CD14-positive monocyte (primary cell): ENCODE results near the gene NMNAT3. TPM values are rescaled to one million over a fixed set of nuclear protein-coding genes. Genes with fewer than 3 reads are reported as not detected.

Experiments
- DNase-seq, 3 donors: peaks; one replicate each; pipeline ENCODE4 v3.0.0-alpha.2; 2011 to 2022
- H2AFZ ChIP-seq: 2 replicates; pipeline ENCODE4 v1.6.0; 2012; ENCODE audit warnings: mild to moderate bottlenecking, low read depth, low read length, inconsistent platforms; ENCODE audit not compliant: insufficient read depth, poor library complexity, severe bottlenecking
- H3K27ac ChIP-seq, 2 donors: 1 replicate in 1 of 2; 2 replicates in 1 of 2; pipeline ENCODE4 v1.5.1; 2012 to 2013; ENCODE audit warnings: low read length in 2 of 2, control low read depth in 1 of 2, inconsistent platforms in 1 of 2, low read depth in 1 of 2, mild to moderate bottlenecking in 1 of 2
- H3K27me3 ChIP-seq, 2 donors: one replicate each; pipeline versions ENCODE4 v1.6.0 to v1.6.1; 2011 to 2013; ENCODE audit warnings: low read length in 2 of 2; ENCODE audit not compliant: control insufficient read depth in 2 of 2, insufficient read depth in 2 of 2
- H3K36me3 ChIP-seq, 2 donors: replicated peaks in 1 of 2; 1 replicate in 1 of 2; 2 replicates in 1 of 2; pipeline versions ENCODE4 v1.5.1 to v1.6.1; 2012 to 2013; ENCODE audit warnings: low read length in 2 of 2, control low read depth in 1 of 2, inconsistent platforms in 1 of 2, mild to moderate bottlenecking in 1 of 2; ENCODE audit not compliant: insufficient read depth in 2 of 2, control insufficient read depth in 1 of 2
- H3K4me1 ChIP-seq, 2 donors: 1 replicate in 1 of 2; 2 replicates in 1 of 2; pipeline versions ENCODE4 v1.5.1 to v1.6.1; 2012 to 2013; ENCODE audit warnings: low read length in 2 of 2, control low read depth in 1 of 2, inconsistent platforms in 1 of 2, mild to moderate bottlenecking in 1 of 2, moderate library complexity in 1 of 2; ENCODE audit not compliant: insufficient read depth in 2 of 2, control insufficient read depth in 1 of 2
- H3K4me2 ChIP-seq: replicated peaks from 2 replicates; pipeline ENCODE3; 2012; ENCODE audit warnings: low read length, moderate library complexity, mild to moderate bottlenecking; ENCODE audit not compliant: poor library complexity, severe bottlenecking; ENCODE audit errors: extremely low read depth
- H3K4me3 ChIP-seq, 3 experiments: fragments of 200-600 bp in 1 of 3; sonication (generic) in 1 of 3; replicated peaks in 1 of 3; 1 replicate in 2 of 3; 2 replicates in 1 of 3; pipeline ENCODE4 v1.5.1; 2011 to 2013; ENCODE audit warnings: low read length in 3 of 3, mild to moderate bottlenecking in 3 of 3, control low read depth in 2 of 3, low read depth in 2 of 3, inconsistent platforms in 1 of 3, moderate library complexity in 1 of 3
- H3K79me2 ChIP-seq: 2 replicates; pipeline ENCODE4 v1.6.0; 2012; ENCODE audit warnings: mild to moderate bottlenecking, control low read depth, inconsistent platforms, low read length, moderate library complexity; ENCODE audit not compliant: insufficient read depth
- H3K9ac ChIP-seq: 2 replicates; pipeline ENCODE4 v1.6.0; 2017; ENCODE audit warnings: low read length, mild to moderate bottlenecking; ENCODE audit not compliant: insufficient read depth, poor library complexity, severe bottlenecking
- H3K9me3 ChIP-seq, 2 donors: replicated peaks in 1 of 2; 1 replicate in 1 of 2; 2 replicates in 1 of 2; pipeline versions ENCODE4 v1.5.1 to v1.6.1; 2012 to 2013; ENCODE audit warnings: low read length in 2 of 2, control low read depth in 1 of 2; ENCODE audit not compliant: control insufficient read depth in 1 of 2, insufficient read depth in 1 of 2
- H4K20me1 ChIP-seq: 2 replicates; pipeline ENCODE4 v1.6.0; 2012; ENCODE audit warnings: mild to moderate bottlenecking, low read length, control low read depth, moderate library complexity; ENCODE audit not compliant: insufficient read depth
- H3K27ac Mint-ChIP-seq, 7 donors: one replicate each; pipeline ENCODE4 v1.8.0; 2020; ENCODE audit warnings: mild to moderate bottlenecking in 7 of 7, mixed read lengths in 7 of 7, moderate library complexity in 6 of 7, inconsistent platforms in 2 of 7
- H3K27me3 Mint-ChIP-seq, 3 donors: one replicate each; pipeline ENCODE4 v1.8.0; 2021 to 2022; ENCODE audit warnings: low read depth in 3 of 3, mild to moderate bottlenecking in 3 of 3, mixed read lengths in 3 of 3, moderate library complexity in 3 of 3, inconsistent platforms in 1 of 3
- H3K36me3 Mint-ChIP-seq, 2 donors: one replicate each; pipeline ENCODE4 v1.8.0; 2020; ENCODE audit warnings: mixed read lengths in 2 of 2, inconsistent platforms in 1 of 2, mild to moderate bottlenecking in 1 of 2
- H3K4me1 Mint-ChIP-seq: one replicate; pipeline ENCODE4 v1.8.0; 2020; ENCODE audit warnings: mild to moderate bottlenecking, mixed read lengths
- H3K4me3 Mint-ChIP-seq, 2 donors: one replicate each; pipeline ENCODE4 v1.8.0; 2020; ENCODE audit warnings: mild to moderate bottlenecking in 2 of 2, mixed read lengths in 2 of 2, moderate library complexity in 1 of 2
- H3K9me3 Mint-ChIP-seq, 7 donors: one replicate each; pipeline ENCODE4 v1.8.0; 2020 to 2022; ENCODE audit warnings: mixed read lengths in 7 of 7, mild to moderate bottlenecking in 6 of 7, moderate library complexity in 6 of 7, inconsistent platforms in 2 of 7
- WGBS: methylation state at CpG from one replicate; pipeline ENCODE4 v1.1.5; 2013; ENCODE audit warnings: missing lambda C conversion rate; ENCODE audit not compliant: insufficient coverage; 5-methylcytosine and 5-hydroxymethylcytosine counted together
- intact Hi-C, 2 donors: fragments of 100-400 bp; cut with micrococcal nuclease; formaldehyde crosslinking; loops; one replicate each; pipeline versions ENCODE4 v1.15.0 to v1.15.1; 2023
- polyA plus RNA-seq, 3 donors: library from polyadenylated mRNA; depleted of rRNA in 1 of 3; unstranded in 2 of 3; stranded (reverse) in 1 of 3; fragments of 300-500 nt in 2 of 3; fragments of >200 nt in 1 of 3; fragmentation: Illumina TruSeq in 2 of 3; gene quantifications; 1 replicate in 2 of 3; 2 replicates in 1 of 3; pipeline ENCODE4 v1.2.3, GENCODE V29; 2012 to 2021
- TF ChIP-seq, protein P1 (sequence below): fragments of 200-600 bp; IDR thresholded peaks from one replicate; pipeline ENCODE4 v1.8.0; 2022; ENCODE audit warnings: antibody characterized with exemption, mild to moderate bottlenecking

The NMNAT3 gene
- polyA plus RNA-seq, 3 donors: 1.4 to 5.7 (median 2.9) TPM

DNA sequence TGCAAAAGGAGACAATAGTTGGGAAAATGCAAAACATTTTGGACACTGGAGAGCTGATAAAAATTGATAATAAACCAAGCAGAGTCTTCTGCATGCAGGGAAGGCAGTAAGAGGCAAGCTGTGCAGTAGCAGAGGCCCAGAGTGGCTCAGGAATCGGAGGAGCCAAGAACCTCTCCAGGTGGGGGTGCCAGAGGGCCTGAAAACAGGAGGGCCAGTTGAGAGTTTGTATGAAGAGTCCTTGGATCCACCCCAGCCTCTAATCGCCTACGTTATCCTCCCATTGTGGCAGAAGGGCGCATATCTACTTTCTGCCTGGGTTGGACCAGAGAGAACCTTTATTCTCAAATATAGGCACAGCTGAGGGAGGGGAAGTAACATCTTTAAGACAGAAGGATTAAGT is 89.3 kb downstream of the NMNAT3 start:
- Histone ChIP-seq H3K27me3 (no peaks in the 10 kb centered on the region), H3K9me3 (no peaks in the 10 kb centered on the region), H4K20me1 (no peaks in the 10 kb centered on the region), H2AFZ (no peak overlapping the region), H3K27ac (no peak overlapping the region), H3K4me3 (no peak overlapping the region), H3K4me1 (no peaks in the 10 kb centered on the region), H3K36me3 (no peaks in the 10 kb centered on the region), H3K9ac (no peak overlapping the region), H3K79me2 (no peaks in the 10 kb centered on the region), H3K4me2 (no peak overlapping the region)
- TF ChIP-seq, protein P1, sequence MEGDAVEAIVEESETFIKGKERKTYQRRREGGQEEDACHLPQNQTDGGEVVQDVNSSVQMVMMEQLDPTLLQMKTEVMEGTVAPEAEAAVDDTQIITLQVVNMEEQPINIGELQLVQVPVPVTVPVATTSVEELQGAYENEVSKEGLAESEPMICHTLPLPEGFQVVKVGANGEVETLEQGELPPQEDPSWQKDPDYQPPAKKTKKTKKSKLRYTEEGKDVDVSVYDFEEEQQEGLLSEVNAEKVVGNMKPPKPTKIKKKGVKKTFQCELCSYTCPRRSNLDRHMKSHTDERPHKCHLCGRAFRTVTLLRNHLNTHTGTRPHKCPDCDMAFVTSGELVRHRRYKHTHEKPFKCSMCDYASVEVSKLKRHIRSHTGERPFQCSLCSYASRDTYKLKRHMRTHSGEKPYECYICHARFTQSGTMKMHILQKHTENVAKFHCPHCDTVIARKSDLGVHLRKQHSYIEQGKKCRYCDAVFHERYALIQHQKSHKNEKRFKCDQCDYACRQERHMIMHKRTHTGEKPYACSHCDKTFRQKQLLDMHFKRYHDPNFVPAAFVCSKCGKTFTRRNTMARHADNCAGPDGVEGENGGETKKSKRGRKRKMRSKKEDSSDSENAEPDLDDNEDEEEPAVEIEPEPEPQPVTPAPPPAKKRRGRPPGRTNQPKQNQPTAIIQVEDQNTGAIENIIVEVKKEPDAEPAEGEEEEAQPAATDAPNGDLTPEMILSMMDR: no peak
- Mint-ChIP-seq H3K27me3 (peaks cover 0 to 3% (median 0%) of the 10 kb centered on the region in 3 donors), H3K36me3 (no peaks in the 10 kb centered on the region), H3K4me3 (no peak overlapping the region), H3K27ac (no peak overlapping the region), H3K9me3 (peaks cover 0 to 7% (median 2%) of the 10 kb centered on the region in 7 donors), H3K4me1 (peaks cover 11% of the 10 kb centered on the region)
- WGBS: 75% methylated on average over 1 of the region's 4 CpGs
- intact Hi-C loops: no loop called here
- no peak for DNase-seq

DNA sequence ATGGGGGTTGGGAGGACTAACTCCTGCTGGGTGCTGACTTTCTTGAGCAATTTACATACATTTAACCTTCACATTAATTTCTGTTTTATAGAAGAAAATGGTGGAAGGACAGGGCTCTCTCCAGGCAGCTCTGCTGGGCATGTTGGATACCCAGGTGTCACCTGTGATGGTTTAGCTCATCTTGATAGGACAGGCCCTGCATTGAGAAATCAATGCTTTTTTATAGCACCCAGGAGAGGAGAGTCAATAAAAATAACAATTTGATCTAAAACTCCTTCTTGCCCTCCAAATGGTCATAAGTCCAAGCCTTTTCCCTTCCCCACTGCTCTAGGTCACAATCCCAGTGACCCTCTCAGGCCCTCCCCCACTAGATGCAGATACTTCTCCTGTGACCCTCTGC is 90.0 kb downstream of the NMNAT3 start:
- no peaks in the 10 kb centered on the region for H3K4me1 ChIP-seq
- Mint-ChIP-seq H3K4me3 (no peak overlapping the region), H3K27me3 (peaks cover 0 to 3% (median 0%) of the 10 kb centered on the region in 3 donors), H3K36me3 (no peaks in the 10 kb centered on the region), H3K9me3 (peaks cover 0 to 3% (median 0%) of the 10 kb centered on the region in 7 donors), H3K4me1 (peaks cover 11% of the 10 kb centered on the region), H3K27ac (peak overlapping the region in 1 of 7 donors; percentile 36)
- intact Hi-C loops: no loop called here
- TF ChIP-seq, protein P1: no peak
- DNase-seq: no peak
- no peak overlapping the region for H3K4me2 ChIP-seq
- H3K27ac ChIP-seq: no peak overlapping the region
- no peaks in the 10 kb centered on the region for H3K9me3 ChIP-seq
- no peaks in the 10 kb centered on the region for H4K20me1 ChIP-seq
- H3K9ac ChIP-seq: no peak overlapping the region
- no peaks in the 10 kb centered on the region for H3K27me3 ChIP-seq
- H3K4me3 ChIP-seq: no peak overlapping the region
- H3K36me3 ChIP-seq: no peaks in the 10 kb centered on the region
- H2AFZ ChIP-seq: no peak overlapping the region
- H3K79me2 ChIP-seq: no peaks in the 10 kb centered on the region
